ENCODE data around the gene PDZK1IP1.

The PDZK1IP1 gene

DNA sequence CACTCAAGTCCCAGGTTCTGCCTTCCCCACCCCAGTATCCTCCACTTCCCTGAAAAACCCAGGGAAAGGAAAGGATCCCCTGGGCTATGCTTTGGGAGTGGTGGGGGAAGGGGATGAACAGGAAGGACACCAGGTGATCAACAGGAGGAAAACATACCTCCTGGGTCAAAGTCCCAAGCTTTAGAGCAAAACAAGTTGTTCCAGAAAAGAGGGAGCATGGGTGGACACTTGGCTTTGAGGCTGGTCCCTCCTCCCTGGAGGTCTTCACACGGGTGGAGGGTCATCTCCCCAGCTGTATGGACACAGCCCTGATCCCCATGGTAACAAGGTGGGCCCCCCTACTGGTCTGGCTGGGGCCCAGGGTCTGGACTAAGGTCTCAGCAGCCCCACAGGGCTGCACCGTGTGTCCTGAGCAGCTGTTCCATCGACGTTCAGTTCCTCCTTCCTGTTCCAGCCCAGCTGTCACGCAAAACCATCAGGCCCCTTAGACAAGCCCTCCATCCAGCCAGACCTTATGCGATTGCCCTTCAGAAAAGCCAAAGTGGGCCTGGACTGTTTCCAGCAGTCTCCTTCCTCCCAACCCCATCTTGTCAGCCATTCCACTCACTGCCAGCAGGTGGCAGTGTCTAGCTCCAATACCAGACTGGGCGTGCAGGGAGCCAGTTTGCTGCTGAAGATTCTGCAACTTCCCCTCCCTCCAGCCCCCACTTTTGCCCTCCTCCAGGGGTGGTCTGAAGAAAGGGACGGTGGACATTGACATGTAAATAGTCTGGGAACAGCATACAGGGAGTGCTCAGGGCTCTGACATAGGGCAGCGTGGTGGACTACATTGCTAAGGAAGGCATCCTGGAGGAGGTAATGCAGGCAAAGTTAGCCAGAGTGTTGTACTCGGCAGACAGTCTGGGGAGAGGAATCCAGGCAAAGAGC lies 2.9 kb upstream of the PDZK1IP1 start:
- DNase-seq (ENCODE audit: low read depth in 1 of 2, low spot score in 1 of 2), result peak; percentile 54 to 63
- Histone ChIP-seq H3K4me3 (replicated peaks; ENCODE audit: insufficient read depth, low read length) (no peak overlapping the region), H3K27ac (replicated peaks) (no peak overlapping the region), H3K27me3 (ENCODE audit: insufficient read depth, poor library complexity, severe bottlenecking) (no peaks in the 10 kb centered on the region)
- TF ChIP-seq CTCF (IDR thresholded peaks at IDR 0.05; ENCODE audit: insufficient read depth, low read length) (peak; percentile 95), SPI1 (IDR thresholded peaks at IDR 0.05; ENCODE audit: borderline replicate concordance, low read depth) (no peak; the same call in 1 of the 2 replicates), GABPA (IDR thresholded peaks at IDR 0.05; ENCODE audit: low read depth) (no peak), POLR2AphosphoS5 (IDR thresholded peaks at IDR 0.05; ENCODE audit: low read depth) (no peak)
- TF ChIP-seq, protein P1, sequence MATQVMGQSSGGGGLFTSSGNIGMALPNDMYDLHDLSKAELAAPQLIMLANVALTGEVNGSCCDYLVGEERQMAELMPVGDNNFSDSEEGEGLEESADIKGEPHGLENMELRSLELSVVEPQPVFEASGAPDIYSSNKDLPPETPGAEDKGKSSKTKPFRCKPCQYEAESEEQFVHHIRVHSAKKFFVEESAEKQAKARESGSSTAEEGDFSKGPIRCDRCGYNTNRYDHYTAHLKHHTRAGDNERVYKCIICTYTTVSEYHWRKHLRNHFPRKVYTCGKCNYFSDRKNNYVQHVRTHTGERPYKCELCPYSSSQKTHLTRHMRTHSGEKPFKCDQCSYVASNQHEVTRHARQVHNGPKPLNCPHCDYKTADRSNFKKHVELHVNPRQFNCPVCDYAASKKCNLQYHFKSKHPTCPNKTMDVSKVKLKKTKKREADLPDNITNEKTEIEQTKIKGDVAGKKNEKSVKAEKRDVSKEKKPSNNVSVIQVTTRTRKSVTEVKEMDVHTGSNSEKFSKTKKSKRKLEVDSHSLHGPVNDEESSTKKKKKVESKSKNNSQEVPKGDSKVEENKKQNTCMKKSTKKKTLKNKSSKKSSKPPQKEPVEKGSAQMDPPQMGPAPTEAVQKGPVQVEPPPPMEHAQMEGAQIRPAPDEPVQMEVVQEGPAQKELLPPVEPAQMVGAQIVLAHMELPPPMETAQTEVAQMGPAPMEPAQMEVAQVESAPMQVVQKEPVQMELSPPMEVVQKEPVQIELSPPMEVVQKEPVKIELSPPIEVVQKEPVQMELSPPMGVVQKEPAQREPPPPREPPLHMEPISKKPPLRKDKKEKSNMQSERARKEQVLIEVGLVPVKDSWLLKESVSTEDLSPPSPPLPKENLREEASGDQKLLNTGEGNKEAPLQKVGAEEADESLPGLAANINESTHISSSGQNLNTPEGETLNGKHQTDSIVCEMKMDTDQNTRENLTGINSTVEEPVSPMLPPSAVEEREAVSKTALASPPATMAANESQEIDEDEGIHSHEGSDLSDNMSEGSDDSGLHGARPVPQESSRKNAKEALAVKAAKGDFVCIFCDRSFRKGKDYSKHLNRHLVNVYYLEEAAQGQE (IDR thresholded peaks at IDR 0.05; ENCODE audit: insufficient replicate concordance, low read depth), result no peak

GRCh38 chr1:47191940-47192457 lies 2.2 kb upstream of the PDZK1IP1 start:
- no peak for DNase-seq (ENCODE audit: low read depth in 1 of 2, low spot score in 1 of 2)
- TF ChIP-seq POLR2AphosphoS5 (IDR thresholded peaks at IDR 0.05; ENCODE audit: low read depth) (no peak), SPI1 (IDR thresholded peaks at IDR 0.05; ENCODE audit: borderline replicate concordance, low read depth) (no peak)
- TF ChIP-seq, protein P1 (IDR thresholded peaks at IDR 0.05; ENCODE audit: insufficient replicate concordance, low read depth), result no peak
- Histone ChIP-seq H3K4me3 (replicated peaks; ENCODE audit: insufficient read depth, low read length) (no peak overlapping the region), H3K27me3 (ENCODE audit: insufficient read depth, poor library complexity, severe bottlenecking) (no peaks in the 10 kb centered on the region), H3K27ac (replicated peaks) (no peak overlapping the region)

- no peak for TF ChIP-seq GABPA (IDR thresholded peaks at IDR 0.05; ENCODE audit: low read depth)
- TF ChIP-seq SPI1 (IDR thresholded peaks at IDR 0.05; ENCODE audit: borderline replicate concordance, low read depth), result no peak
- TF ChIP-seq CTCF (IDR thresholded peaks at IDR 0.05; ENCODE audit: insufficient read depth, low read length), result no peak
- TF ChIP-seq, protein P1 (IDR thresholded peaks at IDR 0.05; ENCODE audit: insufficient replicate concordance, low read depth), result no peak
- TF ChIP-seq POLR2AphosphoS5 (IDR thresholded peaks at IDR 0.05; ENCODE audit: low read depth), result no peak
- Histone ChIP-seq H3K27ac (replicated peaks) (no peak overlapping the region), H3K27me3 (ENCODE audit: insufficient read depth, poor library complexity, severe bottlenecking) (no peaks in the 10 kb centered on the region), H3K4me3 (replicated peaks; ENCODE audit: insufficient read depth, low read length) (no peak overlapping the region)
- no peak for DNase-seq (ENCODE audit: low read depth in 1 of 2, low spot score in 1 of 2)
These were observed 1.0 kb upstream of the PDZK1IP1 start for GRCh38 chr1:47190857-47191256.
